Measurements from ENCODE around the gene HIGD2A.

HIGD2A gene

GRCh38 chr5:176369934-176370711, 18.4 kb upstream of the HIGD2A start:
- no peak for DNase-seq

GRCh38 chr5:176371621-176372539, 16.7 kb upstream of the HIGD2A start:
- DNase-seq, result no peak

- no peak for DNase-seq
Measured at GRCh38 chr5:176373100-176373818, 15.3 kb upstream of the HIGD2A start.

GRCh38 chr5:176379881-176380280, 8.7 kb upstream of the HIGD2A start:
- DNase-seq, result no peak

GRCh38 chr5:176381423-176381822, 7.1 kb upstream of the HIGD2A start:
- DNase-seq, result no peak

- DNase-seq, result no peak
Measured at GRCh38 chr5:176381979-176382378, 6.6 kb upstream of the HIGD2A start.

- no peak for DNase-seq
Measured at GRCh38 chr5:176382721-176383120, 5.8 kb upstream of the HIGD2A start.

- no peak for DNase-seq
Measured at GRCh38 chr5:176383248-176383905, 5.2 kb upstream of the HIGD2A start.

- DNase-seq, result no peak
Measured at GRCh38 chr5:176383961-176384360, 4.6 kb upstream of the HIGD2A start.

GRCh38 chr5:176384366-176384930, 4.1 kb upstream of the HIGD2A start:
- DNase-seq, result no peak

- no peak for DNase-seq
Measured at GRCh38 chr5:176384991-176385390, 3.6 kb upstream of the HIGD2A start.

- DNase-seq, result no peak
Measured at GRCh38 chr5:176386491-176386890, 2.1 kb upstream of the HIGD2A start.

GRCh38 chr5:176387384-176387925, 1.1 kb upstream of the HIGD2A start:
- no peak for DNase-seq

- DNase-seq, result no peak
Measured at GRCh38 chr5:176388003-176388443, 528 bp upstream of the HIGD2A start.

GRCh38 chr5:176389135-176390123, 878 bp downstream of the HIGD2A start:
- no peak for DNase-seq

- DNase-seq, result no peak
Measured at GRCh38 chr5:176391479-176391878, 2.9 kb downstream of the HIGD2A start.

- DNase-seq, result no peak
Measured at GRCh38 chr5:176391999-176392398, 3.4 kb downstream of the HIGD2A start.

- no peak for DNase-seq
Measured at GRCh38 chr5:176392526-176392925, 4.0 kb downstream of the HIGD2A start.

- no peak for DNase-seq
Measured at GRCh38 chr5:176394096-176394495, 5.5 kb downstream of the HIGD2A start.

GRCh38 chr5:176394881-176395675, 6.5 kb downstream of the HIGD2A start:
- DNase-seq, result no peak
